HCT116 (cell line): Measurements from ENCODE around the gene LRRC8B. TPM values are rescaled to one million over a fixed set of nuclear protein-coding genes. Genes with fewer than 3 reads are reported as not detected.

Experiments
- ATAC-seq: fragments of 200-7000 bp; cut with Tn5 transposase; 2 replicates; pipeline ENCODE4 v1.9.1; 2020; ENCODE audit warnings: mild to moderate bottlenecking, moderate library complexity
- BruUV-seq: library from RNA; stranded (reverse); fragments of 400-500 nt; replicated peaks from 2 replicates; lab custom pipeline; 2021; lab: Mats Ljungman, UMichigan
- CTCF ChIA-PET: fragments of 300-600 bp; sonication (Branson Sonifier 250); formaldehyde crosslinking; loops from one replicate; lab custom pipeline; 2021; ENCODE audit warnings: antibody characterized with exemption; lab: Charles Lee
- POLR2A ChIA-PET: fragments of 300-600, 350-600 bp; sonication (Branson Sonifier 250); formaldehyde crosslinking; loops from one replicate; lab custom pipeline; 2021; ENCODE audit warnings: antibody characterized with exemption; lab: Charles Lee
- RAD21 ChIA-PET, 2 experiments: fragments of 300-600 bp; sonication (Branson Sonifier 250); formaldehyde crosslinking; loops; one replicate each; lab custom pipeline; 2023; ENCODE audit warnings: low total read pairs in 2 of 2; ENCODE audit not compliant: uncharacterized antibody in 2 of 2, unreplicated experiment in 2 of 2, low non-redundant PET in 1 of 2; lab: Charles Lee
- DNase-seq: peaks from one replicate; pipeline ENCODE4 v3.0.0-alpha.2; 2010; ENCODE audit warnings: low read depth, low spot score
- H2AFZ ChIP-seq: fragments of 200-600 bp; shearing (Covaris generic), sonication (generic); 2 replicates; pipeline ENCODE4 v1.6.1; 2017; ENCODE audit warnings: low read depth, mixed run types, mixed read lengths, antibody characterized with exemption, low read length; ENCODE audit not compliant: poor library complexity, severe bottlenecking
- H3K27ac ChIP-seq: 2 replicates; pipeline ENCODE4 v1.5.1; 2012; ENCODE audit warnings: low read depth, low read length
- H3K27me3 ChIP-seq: fragments of 200-600 bp; sonication (generic); 2 replicates; pipeline ENCODE4 v1.6.1; 2016; ENCODE audit warnings: mixed run types, low read length, mixed read lengths; ENCODE audit not compliant: insufficient read depth
- H3K36me3 ChIP-seq, 2 experiments: fragments of 200-500 bp in 1 of 2; fragments of 200-600 bp in 1 of 2; sonication (Bioruptor generic) in 1 of 2; sonication (generic) in 1 of 2; 2 replicates each; pipeline versions ENCODE4 v1.5.1 to v1.6.1; 2014 to 2016; ENCODE audit warnings: low read length in 2 of 2, inconsistent platforms in 1 of 2, mixed read lengths in 1 of 2, mixed run types in 1 of 2; ENCODE audit not compliant: insufficient read depth in 2 of 2, control insufficient read depth in 1 of 2
- H3K4me1 ChIP-seq, 2 experiments: fragments of 200-600 bp in 1 of 2; sonication (generic) in 1 of 2; 2 replicates each; pipeline versions ENCODE4 v1.5.1 to v1.6.1; 2012 to 2017; ENCODE audit warnings: low read length in 2 of 2, inconsistent platforms in 1 of 2, mild to moderate bottlenecking in 1 of 2, mixed read lengths in 1 of 2, mixed run types in 1 of 2, moderate library complexity in 1 of 2; ENCODE audit not compliant: insufficient read depth in 2 of 2, control insufficient read depth in 1 of 2
- H3K4me2 ChIP-seq: fragments of 200-600 bp; sonication (generic); 2 replicates; pipeline ENCODE4 v1.6.1; 2017; ENCODE audit warnings: mixed run types, low read length, mixed read lengths
- H3K4me3 ChIP-seq, 2 experiments: fragments of 200-600 bp in 1 of 2; sonication (generic) in 1 of 2; replicated peaks in 1 of 2; 2 replicates each; pipeline ENCODE4 v1.5.1; 2011 to 2016; ENCODE audit warnings: low read length in 2 of 2, control low read depth in 1 of 2, low read depth in 1 of 2, mild to moderate bottlenecking in 1 of 2, mixed read lengths in 1 of 2, mixed run types in 1 of 2
- H3K79me2 ChIP-seq: fragments of 200-600 bp; sonication (generic); 2 replicates; pipeline ENCODE4 v1.6.1; 2017; ENCODE audit warnings: mild to moderate bottlenecking, mixed run types, low read length, moderate library complexity, mixed read lengths; ENCODE audit not compliant: insufficient read depth
- H3K9ac ChIP-seq: fragments of 200-600 bp; sonication (generic); 2 replicates; pipeline ENCODE4 v1.6.1; 2016; ENCODE audit warnings: low read length, mixed read lengths
- H3K9me2 ChIP-seq: fragments of 200-600 bp; sonication (generic), shearing (Covaris generic); 2 replicates; pipeline ENCODE4 v1.6.1; 2017; ENCODE audit warnings: mixed run types, mild to moderate bottlenecking, moderate library complexity; ENCODE audit not compliant: insufficient read depth
- H3K9me3 ChIP-seq, 2 experiments: fragments of 200-500 bp in 1 of 2; fragments of 200-600 bp in 1 of 2; sonication (Bioruptor generic) in 1 of 2; sonication (generic) in 1 of 2; 2 replicates each; pipeline ENCODE4 v1.6.1; 2014 to 2017; ENCODE audit warnings: low read length in 2 of 2, mixed read lengths in 2 of 2, inconsistent platforms in 1 of 2, low read depth in 1 of 2, mild to moderate bottlenecking in 1 of 2, mixed run types in 1 of 2, moderate library complexity in 1 of 2; ENCODE audit not compliant: control insufficient read depth in 1 of 2, insufficient read depth in 1 of 2
- H4K20me1 ChIP-seq: fragments of 200-600 bp; sonication (generic), shearing (Covaris generic); 2 replicates; pipeline ENCODE4 v1.6.1; 2017; ENCODE audit warnings: mixed run types, mild to moderate bottlenecking, moderate library complexity; ENCODE audit not compliant: insufficient read depth
- CBX3 ChIP-seq: IDR thresholded peaks from 2 replicates; pipeline ENCODE4 v1.6.1; 2012; ENCODE audit warnings: low read depth
- ELF1 ChIP-seq: IDR thresholded peaks from 2 replicates; pipeline ENCODE4 v1.6.1; 2012; ENCODE audit warnings: low read depth, borderline replicate concordance
- EZH2 ChIP-seq: fragments of 200-600 bp; sonication (generic); IDR thresholded peaks from 2 replicates; pipeline ENCODE4 v1.6.1; 2017; ENCODE audit warnings: antibody characterized with exemption, mixed run types
- POLR2A ChIP-seq: IDR thresholded peaks from 2 replicates; pipeline ENCODE4 v1.7.0; 2011; ENCODE audit warnings: borderline replicate concordance; ENCODE audit not compliant: insufficient read depth, insufficient read length; ENCODE audit errors: extremely low read depth
- SRF ChIP-seq: IDR thresholded peaks from 2 replicates; pipeline ENCODE4 v1.6.1; 2012; ENCODE audit warnings: low read depth
- YY1 ChIP-seq: IDR thresholded peaks from 2 replicates; pipeline ENCODE4 v1.6.1; 2011; ENCODE audit warnings: low read length, low read depth, moderate library complexity, mild to moderate bottlenecking; ENCODE audit not compliant: insufficient replicate concordance; ENCODE audit errors: extremely low read depth
- intact Hi-C: fragments of 100-400 bp; cut with micrococcal nuclease; formaldehyde crosslinking; loops from 2 replicates; pipeline ENCODE4 v1.10.0; 2022
- total RNA-seq: library from RNA; stranded (reverse); gene quantifications from one replicate; pipeline ENCODE4 v1.2.1, GENCODE V29; 2021; ENCODE audit not compliant: unreplicated experiment
- TF ChIP-seq, protein P1 (sequence below): IDR thresholded peaks from 2 replicates; pipeline ENCODE4 v1.6.1; 2012
- TF ChIP-seq, protein P2 (sequence below): IDR thresholded peaks from 2 replicates; pipeline ENCODE4 v1.6.1; 2011; ENCODE audit warnings: mild to moderate bottlenecking, low read length, moderate library complexity; ENCODE audit not compliant: insufficient replicate concordance; ENCODE audit errors: extremely low read depth
- TF ChIP-seq, protein P3 (sequence below): IDR thresholded peaks from 2 replicates; pipeline ENCODE4 v1.6.1; 2012; ENCODE audit warnings: low read depth
- TF ChIP-seq, protein P4 (sequence below): IDR thresholded peaks from 2 replicates; pipeline ENCODE4 v1.6.1; 2012

The LRRC8B gene
- total RNA-seq, 1 experiment from 2014 or later, result 17.9 TPM

DNA sequence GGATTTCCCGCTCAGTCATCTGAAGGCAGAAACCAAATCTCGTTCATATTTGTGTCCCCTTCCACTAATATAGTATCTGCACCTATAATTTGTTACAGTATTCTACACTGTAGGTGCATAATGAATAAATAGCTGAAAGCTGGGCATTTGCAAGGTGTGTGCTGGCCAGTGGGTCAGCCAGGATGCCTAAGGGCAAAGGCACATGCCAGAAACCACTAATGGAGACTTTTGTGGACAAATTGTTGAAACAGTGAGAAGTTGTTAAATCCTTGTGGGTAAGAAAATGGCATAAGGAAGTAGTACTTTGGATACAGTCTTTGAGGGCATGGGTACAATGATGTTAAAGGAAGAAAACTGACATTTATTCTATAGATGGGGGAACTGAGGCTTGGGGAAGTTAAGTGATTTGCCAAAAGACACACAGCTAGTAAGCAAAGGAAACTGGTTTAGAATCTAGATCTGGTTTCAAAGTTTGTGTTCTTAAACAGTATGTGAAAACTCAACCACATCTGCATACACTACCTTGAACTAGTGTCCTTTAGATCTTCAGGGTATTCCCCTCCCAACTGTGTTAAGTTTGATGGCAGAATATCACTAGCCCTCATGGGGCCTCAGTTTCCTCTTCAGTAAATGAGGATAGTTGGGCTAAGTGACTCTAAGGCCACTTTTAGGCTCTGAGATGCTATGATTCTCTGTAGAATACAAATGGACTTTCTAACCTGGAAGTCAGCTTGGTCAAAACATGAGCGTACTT lies 81.8 kb downstream of the LRRC8B start (continued):
- no peak for TF ChIP-seq EZH2
- TF ChIP-seq, all 23 proteins: peak for 0

- DNase-seq, result no peak
- H3K9me2 ChIP-seq, result no peaks in the 10 kb centered on the region
- BruUV-seq, result no TSS peak
- no peak overlapping the region for H3K4me3 ChIP-seq
- H3K4me2 ChIP-seq, result no peak overlapping the region
- no peaks in the 10 kb centered on the region for H3K9me3 ChIP-seq
- no peak overlapping the region for H2AFZ ChIP-seq
- TF ChIP-seq, protein P1, sequence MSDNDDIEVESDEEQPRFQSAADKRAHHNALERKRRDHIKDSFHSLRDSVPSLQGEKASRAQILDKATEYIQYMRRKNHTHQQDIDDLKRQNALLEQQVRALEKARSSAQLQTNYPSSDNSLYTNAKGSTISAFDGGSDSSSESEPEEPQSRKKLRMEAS, result no peak
- no peak overlapping the region for H3K27ac ChIP-seq
- intact Hi-C loops, result no loop called here
- CTCF ChIA-PET, result no interaction called here
- H3K27me3 ChIP-seq, result no peaks in the 10 kb centered on the region
- RAD21 ChIA-PET, result no interaction called here
- H3K9ac ChIP-seq, result no peak overlapping the region
- POLR2A ChIA-PET, result no interaction called here
- H3K79me2 ChIP-seq, result no peaks in the 10 kb centered on the region
- no peaks in the 10 kb centered on the region for H3K36me3 ChIP-seq
- no peak for ATAC-seq
- peaks cover 10 to 11% of the 10 kb centered on the region in 2 experiments; a peak in 3 of 4 replicates for H3K4me1 ChIP-seq
- no peaks in the 10 kb centered on the region for H4K20me1 ChIP-seq
Measured at GRCh38 chr1:89607156-89607555, 82.5 kb downstream of the LRRC8B start.

DNA sequence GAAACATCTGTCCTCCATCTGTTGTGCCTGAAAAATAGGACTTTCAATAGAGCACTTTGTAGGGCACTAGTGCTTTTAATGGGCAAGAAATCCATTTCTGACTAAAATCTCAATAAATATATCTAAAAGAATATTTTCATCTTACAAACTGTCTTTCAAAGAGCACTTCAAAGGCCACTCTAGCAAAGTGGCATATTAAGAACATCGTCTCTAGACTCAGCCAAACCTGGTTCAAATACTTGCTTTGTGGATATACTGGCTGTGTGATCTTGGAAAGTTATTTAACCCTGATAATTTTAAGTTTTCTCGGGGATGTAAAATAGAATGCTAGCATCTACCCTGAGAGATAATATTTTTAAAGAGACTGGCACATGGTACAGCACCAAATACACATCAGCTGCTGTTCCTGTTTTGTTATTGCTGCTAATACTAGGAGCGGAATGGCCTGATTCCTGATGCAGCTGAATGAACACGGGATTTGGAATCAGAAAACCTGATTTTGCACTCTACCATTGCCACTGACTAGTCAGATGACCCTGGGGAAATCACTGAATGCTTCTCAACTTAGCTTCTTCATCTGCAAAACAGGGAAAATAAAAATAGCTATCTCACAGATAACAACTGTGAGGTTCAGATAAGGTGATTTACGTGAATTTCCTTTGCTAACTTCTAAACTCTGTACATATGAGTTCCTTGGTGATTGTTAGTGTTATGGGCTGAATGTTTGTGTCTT lies 83.1 kb downstream of the LRRC8B start:
- ATAC-seq, result no peak
- POLR2A ChIA-PET, result no interaction called here
- H3K36me3 ChIP-seq, result no peaks in the 10 kb centered on the region
- TF ChIP-seq, protein P2, sequence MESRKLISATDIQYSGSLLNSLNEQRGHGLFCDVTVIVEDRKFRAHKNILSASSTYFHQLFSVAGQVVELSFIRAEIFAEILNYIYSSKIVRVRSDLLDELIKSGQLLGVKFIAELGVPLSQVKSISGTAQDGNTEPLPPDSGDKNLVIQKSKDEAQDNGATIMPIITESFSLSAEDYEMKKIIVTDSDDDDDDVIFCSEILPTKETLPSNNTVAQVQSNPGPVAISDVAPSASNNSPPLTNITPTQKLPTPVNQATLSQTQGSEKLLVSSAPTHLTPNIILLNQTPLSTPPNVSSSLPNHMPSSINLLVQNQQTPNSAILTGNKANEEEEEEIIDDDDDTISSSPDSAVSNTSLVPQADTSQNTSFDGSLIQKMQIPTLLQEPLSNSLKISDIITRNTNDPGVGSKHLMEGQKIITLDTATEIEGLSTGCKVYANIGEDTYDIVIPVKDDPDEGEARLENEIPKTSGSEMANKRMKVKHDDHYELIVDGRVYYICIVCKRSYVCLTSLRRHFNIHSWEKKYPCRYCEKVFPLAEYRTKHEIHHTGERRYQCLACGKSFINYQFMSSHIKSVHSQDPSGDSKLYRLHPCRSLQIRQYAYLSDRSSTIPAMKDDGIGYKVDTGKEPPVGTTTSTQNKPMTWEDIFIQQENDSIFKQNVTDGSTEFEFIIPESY, result no peak
- no peak for TF ChIP-seq POLR2A
- TF ChIP-seq YY1, result no peak
- TF ChIP-seq SRF, result no peak
- TF ChIP-seq, protein P3, sequence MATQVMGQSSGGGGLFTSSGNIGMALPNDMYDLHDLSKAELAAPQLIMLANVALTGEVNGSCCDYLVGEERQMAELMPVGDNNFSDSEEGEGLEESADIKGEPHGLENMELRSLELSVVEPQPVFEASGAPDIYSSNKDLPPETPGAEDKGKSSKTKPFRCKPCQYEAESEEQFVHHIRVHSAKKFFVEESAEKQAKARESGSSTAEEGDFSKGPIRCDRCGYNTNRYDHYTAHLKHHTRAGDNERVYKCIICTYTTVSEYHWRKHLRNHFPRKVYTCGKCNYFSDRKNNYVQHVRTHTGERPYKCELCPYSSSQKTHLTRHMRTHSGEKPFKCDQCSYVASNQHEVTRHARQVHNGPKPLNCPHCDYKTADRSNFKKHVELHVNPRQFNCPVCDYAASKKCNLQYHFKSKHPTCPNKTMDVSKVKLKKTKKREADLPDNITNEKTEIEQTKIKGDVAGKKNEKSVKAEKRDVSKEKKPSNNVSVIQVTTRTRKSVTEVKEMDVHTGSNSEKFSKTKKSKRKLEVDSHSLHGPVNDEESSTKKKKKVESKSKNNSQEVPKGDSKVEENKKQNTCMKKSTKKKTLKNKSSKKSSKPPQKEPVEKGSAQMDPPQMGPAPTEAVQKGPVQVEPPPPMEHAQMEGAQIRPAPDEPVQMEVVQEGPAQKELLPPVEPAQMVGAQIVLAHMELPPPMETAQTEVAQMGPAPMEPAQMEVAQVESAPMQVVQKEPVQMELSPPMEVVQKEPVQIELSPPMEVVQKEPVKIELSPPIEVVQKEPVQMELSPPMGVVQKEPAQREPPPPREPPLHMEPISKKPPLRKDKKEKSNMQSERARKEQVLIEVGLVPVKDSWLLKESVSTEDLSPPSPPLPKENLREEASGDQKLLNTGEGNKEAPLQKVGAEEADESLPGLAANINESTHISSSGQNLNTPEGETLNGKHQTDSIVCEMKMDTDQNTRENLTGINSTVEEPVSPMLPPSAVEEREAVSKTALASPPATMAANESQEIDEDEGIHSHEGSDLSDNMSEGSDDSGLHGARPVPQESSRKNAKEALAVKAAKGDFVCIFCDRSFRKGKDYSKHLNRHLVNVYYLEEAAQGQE, result no peak
- TF ChIP-seq, protein P4, sequence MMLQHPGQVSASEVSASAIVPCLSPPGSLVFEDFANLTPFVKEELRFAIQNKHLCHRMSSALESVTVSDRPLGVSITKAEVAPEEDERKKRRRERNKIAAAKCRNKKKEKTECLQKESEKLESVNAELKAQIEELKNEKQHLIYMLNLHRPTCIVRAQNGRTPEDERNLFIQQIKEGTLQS, result no peak
- no peak for TF ChIP-seq CBX3
- no peak for TF ChIP-seq ELF1

More for the DNA sequence above, 83.1 kb downstream of the LRRC8B start:
- no peaks in the 10 kb centered on the region for H3K9me2 ChIP-seq
- intact Hi-C loops, result no loop called here
- H3K4me1 ChIP-seq, result peaks cover 10 to 11% of the 10 kb centered on the region in 2 experiments; a peak in 3 of 4 replicates
- H3K4me2 ChIP-seq, result no peak overlapping the region
- H3K79me2 ChIP-seq, result no peaks in the 10 kb centered on the region
- no peaks in the 10 kb centered on the region for H3K27me3 ChIP-seq
- ChIA-PET CTCF (no interaction called here), RAD21 (no interaction called here)
- H4K20me1 ChIP-seq, result no peaks in the 10 kb centered on the region
- no peaks in the 10 kb centered on the region for H3K9me3 ChIP-seq
- H3K27ac ChIP-seq, result no peak overlapping the region
- H3K4me3 ChIP-seq, result no peak overlapping the region
- DNase-seq, result no peak
- no peak overlapping the region for H3K9ac ChIP-seq
- H2AFZ ChIP-seq, result no peak overlapping the region
- BruUV-seq, result no TSS peak
